ENCODE results near the gene PRSS8.
"Not testable (repeated sequence)": the region's sequence is repeated elsewhere in the genome, so short reads cannot be mapped to it uniquely, and the experiment has no call there.

Gene PRSS8

DNA sequence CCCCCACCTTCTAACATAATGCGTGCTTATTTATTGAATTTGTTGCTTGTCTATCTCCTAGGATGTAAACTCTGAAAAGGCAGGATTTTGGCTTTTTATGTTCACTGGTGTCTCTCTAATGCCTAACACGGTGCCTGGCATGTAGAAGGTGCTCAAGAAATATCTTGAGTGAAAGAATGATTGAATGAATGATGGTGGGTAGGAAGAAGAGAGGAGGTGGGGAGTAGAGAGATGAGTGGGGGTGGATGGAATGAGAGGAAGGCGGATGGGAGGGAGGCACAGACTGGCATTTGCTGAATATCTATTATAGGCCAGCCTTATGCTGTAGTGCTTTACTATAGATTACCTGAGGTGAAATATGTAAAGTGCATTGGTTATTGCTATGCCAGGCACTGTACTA lies 12.0 kb upstream of the PRSS8 start:
- no peak overlapping the region for H3K4me3 ChIP-seq (ENCODE audit: low read depth, low read length)
- in situ Hi-C loops (cut with HindIII; ENCODE audit: low pct_ligation_motif_present, low sequenced_read_pairs): no loop called here
- peaks cover 11% of the 10 kb centered on the region for H3K27me3 ChIP-seq (replicated peaks)
- DNase-seq: no peak
- H3K27ac ChIP-seq: no peak overlapping the region
- TF ChIP-seq, protein P1, sequence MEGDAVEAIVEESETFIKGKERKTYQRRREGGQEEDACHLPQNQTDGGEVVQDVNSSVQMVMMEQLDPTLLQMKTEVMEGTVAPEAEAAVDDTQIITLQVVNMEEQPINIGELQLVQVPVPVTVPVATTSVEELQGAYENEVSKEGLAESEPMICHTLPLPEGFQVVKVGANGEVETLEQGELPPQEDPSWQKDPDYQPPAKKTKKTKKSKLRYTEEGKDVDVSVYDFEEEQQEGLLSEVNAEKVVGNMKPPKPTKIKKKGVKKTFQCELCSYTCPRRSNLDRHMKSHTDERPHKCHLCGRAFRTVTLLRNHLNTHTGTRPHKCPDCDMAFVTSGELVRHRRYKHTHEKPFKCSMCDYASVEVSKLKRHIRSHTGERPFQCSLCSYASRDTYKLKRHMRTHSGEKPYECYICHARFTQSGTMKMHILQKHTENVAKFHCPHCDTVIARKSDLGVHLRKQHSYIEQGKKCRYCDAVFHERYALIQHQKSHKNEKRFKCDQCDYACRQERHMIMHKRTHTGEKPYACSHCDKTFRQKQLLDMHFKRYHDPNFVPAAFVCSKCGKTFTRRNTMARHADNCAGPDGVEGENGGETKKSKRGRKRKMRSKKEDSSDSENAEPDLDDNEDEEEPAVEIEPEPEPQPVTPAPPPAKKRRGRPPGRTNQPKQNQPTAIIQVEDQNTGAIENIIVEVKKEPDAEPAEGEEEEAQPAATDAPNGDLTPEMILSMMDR (IDR thresholded peaks at IDR 0.05; ENCODE audit: low read depth, low read length, missing control alignments): no peak
- H3K36me3 ChIP-seq (replicated peaks): no peaks in the 10 kb centered on the region

DNA sequence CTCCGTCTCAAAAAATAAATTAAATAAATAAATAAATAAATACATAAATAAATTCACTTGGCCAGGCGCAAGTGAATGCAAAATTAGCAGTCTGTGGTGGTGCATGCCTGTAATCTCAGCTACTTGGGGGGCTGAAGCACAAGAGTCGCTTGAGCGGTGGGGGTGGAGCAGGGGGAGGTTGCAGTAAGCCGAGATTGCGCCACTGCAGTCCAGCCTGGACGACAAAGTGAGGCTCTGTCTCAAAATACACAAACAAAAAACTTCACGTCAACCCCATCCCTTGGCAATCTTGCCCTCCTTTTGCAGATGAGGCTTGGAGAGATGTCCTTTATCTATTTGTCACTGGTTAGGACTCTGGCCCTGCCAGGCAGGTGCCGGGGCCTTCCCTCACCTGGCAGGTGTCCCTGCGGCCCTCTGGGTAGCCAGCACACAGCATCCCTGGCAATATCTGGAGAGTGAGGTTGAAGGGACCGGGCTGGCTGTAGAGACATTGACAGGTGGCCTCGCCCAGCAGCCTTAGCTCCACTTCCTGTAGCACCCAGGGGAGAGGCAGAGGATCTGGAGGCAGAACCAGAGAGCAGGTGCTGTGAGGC lies 10.0 kb upstream of the PRSS8 start:
- peaks cover 11% of the 10 kb centered on the region for H3K27me3 ChIP-seq (replicated peaks)
- in situ Hi-C loops (cut with HindIII; ENCODE audit: low pct_ligation_motif_present, low sequenced_read_pairs): no loop called here
- TF ChIP-seq, protein P1 (IDR thresholded peaks at IDR 0.05; ENCODE audit: low read depth, low read length, missing control alignments): no peak
- no peaks in the 10 kb centered on the region for H3K36me3 ChIP-seq (replicated peaks)
- H3K4me3 ChIP-seq (ENCODE audit: low read depth, low read length): no peak overlapping the region
- H3K27ac ChIP-seq: no peak overlapping the region
- DNase-seq: no peak

DNA sequence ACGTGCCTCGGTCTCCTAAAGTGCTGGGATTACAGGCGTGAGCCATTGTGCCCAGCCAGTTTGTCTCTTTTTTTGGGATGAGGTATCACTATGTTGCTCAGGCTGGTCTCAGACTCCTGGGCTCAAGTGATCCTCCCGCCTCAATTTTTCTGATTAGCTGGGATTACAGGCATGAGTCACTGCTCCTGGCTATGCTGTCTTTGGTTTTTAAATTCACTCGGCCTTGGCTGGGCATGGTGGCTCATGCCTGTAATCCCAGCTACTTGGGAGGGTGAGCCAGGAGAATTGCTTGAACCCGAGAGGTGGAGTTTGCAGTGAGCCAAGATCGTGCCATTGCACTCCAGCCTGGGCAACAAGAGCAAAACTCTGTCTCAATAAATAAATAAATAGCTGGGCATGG lies 8.9 kb upstream of the PRSS8 start:
- H3K36me3 ChIP-seq (replicated peaks); in situ Hi-C loops (cut with HindIII; ENCODE audit: low pct_ligation_motif_present, low sequenced_read_pairs); H3K27ac ChIP-seq; H3K4me3 ChIP-seq (ENCODE audit: low read depth, low read length): not testable (repeated sequence)
- peaks cover 11% of the 10 kb centered on the region for H3K27me3 ChIP-seq (replicated peaks)
- DNase-seq: peak; percentile 11

DNA sequence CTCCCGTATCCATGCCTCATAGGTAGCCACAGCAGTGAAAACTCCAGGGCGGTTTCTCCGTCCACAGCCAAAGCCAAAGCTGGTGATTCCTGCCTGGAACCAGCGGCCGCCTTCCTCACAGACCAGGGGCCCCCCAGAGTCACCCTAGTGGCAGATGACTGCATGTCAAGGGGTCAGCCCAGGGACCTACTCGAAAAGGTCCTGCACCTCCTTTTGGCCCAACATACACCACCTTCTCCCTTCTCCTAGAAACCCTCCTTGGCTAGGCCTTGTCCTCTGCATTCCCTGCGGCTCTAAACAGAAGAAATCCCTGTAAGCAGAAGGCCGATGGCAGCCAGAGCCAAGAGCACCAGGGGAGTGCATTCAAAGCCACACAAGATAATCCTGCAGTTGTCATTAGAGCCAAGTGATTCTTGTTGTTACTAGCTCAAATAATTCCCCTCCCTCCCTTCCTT lies 8.2 kb upstream of the PRSS8 start:
- TF ChIP-seq, protein P1 (IDR thresholded peaks at IDR 0.05; ENCODE audit: low read depth, low read length, missing control alignments): no peak
- H3K27me3 ChIP-seq (replicated peaks): peaks cover 11% of the 10 kb centered on the region
- in situ Hi-C loops (cut with HindIII; ENCODE audit: low pct_ligation_motif_present, low sequenced_read_pairs): no loop called here
- H3K36me3 ChIP-seq (replicated peaks): no peaks in the 10 kb centered on the region
- no peak overlapping the region for H3K27ac ChIP-seq
- H3K4me3 ChIP-seq (ENCODE audit: low read depth, low read length): no peak overlapping the region
- DNase-seq: no peak

DNA sequence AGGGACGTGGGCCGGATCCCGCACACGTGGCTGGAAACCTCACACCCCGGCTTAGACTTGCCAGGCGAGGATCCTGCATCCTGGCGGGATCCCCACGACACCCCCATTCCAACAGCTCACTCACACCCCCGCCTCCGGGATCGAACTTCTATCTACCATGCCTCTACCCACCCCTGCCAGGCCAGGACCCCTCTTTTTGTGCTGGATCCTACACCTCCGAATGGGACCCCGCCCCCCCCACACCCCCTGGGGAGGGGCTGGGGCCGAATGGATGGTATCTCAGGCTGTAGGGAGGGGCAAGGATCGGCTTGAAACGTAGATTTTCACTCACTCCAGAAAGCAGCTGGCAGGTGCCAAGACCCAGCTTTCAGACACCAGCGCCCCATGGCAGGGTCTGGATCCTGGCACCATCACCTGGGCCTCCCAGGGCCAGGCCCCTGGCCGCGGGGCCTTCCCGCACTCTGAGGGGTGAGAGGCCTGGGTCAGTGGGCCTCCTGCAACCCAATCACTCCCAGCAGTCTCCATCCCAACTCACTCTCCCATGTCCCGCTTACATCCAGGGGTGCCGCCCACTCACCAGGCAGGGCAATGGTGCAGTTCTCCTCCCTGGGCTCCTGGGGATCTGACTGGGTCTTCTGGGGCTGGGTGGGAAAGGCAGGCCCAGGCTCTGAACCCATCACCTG lies 7.6 kb upstream of the PRSS8 start:
- Histone ChIP-seq H3K4me3 (ENCODE audit: low read depth, low read length) (no peak overlapping the region), H3K36me3 (replicated peaks) (no peaks in the 10 kb centered on the region), H3K27ac (no peak overlapping the region), H3K27me3 (replicated peaks) (peaks cover 7% of the 10 kb centered on the region)
- TF ChIP-seq, protein P1 (IDR thresholded peaks at IDR 0.05; ENCODE audit: low read depth, low read length, missing control alignments): no peak
- in situ Hi-C loops (cut with HindIII; ENCODE audit: low pct_ligation_motif_present, low sequenced_read_pairs): no loop called here
- DNase-seq: no peak

DNA sequence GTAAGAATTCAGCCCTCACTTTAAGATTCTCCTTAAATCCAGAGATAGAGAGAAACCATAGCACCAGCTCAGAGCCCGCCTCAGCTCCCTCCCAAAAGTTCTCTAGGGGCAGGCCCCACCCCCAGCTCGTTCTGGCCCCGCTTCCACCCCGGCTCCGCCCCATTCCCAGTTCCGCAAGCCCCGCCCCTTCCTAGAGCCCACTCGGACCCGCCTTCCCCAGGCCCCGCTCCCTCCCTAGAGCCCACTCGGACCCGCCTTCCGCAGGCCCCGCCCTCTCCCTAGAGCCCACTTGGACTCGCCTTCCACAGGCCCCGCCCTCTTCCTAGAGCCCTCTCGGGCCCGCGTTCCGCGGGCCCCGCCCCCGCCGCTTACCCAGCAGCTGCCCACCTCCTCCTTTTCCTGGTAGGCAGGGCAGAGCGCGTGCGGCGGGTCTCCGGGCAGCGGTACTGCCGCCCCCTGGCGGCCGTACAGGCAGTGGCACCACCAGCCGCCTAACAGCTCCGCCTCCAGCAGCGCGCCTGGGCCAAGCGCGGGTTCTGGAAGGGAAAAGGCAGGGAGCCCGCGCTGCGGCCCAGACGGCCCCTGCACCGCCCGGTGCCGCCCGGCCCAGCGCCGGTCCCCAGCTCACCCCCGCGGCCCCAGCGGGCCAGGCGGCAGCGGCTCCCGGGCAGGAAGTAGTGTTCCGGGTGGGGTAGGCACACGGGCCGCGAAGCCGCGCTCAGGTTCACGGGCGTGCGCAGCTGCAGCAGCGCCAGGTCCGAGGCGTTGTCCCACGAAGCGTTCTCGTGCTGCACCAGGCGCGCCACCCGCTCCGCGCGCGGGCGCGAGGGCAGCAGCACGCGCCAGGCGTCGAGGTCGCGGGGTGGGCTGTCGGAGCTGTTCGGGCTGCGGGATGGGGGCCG lies 6.8 kb upstream of the PRSS8 start:
- TF ChIP-seq, protein P1 (IDR thresholded peaks at IDR 0.05; ENCODE audit: low read depth, low read length, missing control alignments): peak; percentile 82
- in situ Hi-C loops (cut with HindIII; ENCODE audit: low pct_ligation_motif_present, low sequenced_read_pairs): no loop called here
- H3K4me3 ChIP-seq (ENCODE audit: low read depth, low read length): peak overlapping the region; percentile 39
- no peaks in the 10 kb centered on the region for H3K27me3 ChIP-seq (replicated peaks)
- peak; percentile 98 for DNase-seq
- peak overlapping the region; percentile 39 for H3K27ac ChIP-seq
- H3K36me3 ChIP-seq (replicated peaks): no peaks in the 10 kb centered on the region

All from brain microvascular endothelial cell (primary cell).